Hepatocyte (in vitro differentiated cells): Measurements from ENCODE around the gene PIWIL1. TPM values are rescaled to one million over a fixed set of nuclear protein-coding genes. Genes with fewer than 3 reads are reported as not detected.

Source experiments
- DNase-seq: peaks from one replicate; pipeline ENCODE4 v3.0.0-alpha.2; 2016; ENCODE audit warnings: low spot score
- H2AFZ ChIP-seq: fragments of 200-600 bp; sonication (generic); 2 replicates; pipeline ENCODE4 v1.6.0; 2016; ENCODE audit warnings: antibody characterized with exemption, mild to moderate bottlenecking
- H3K27ac ChIP-seq: fragments of 200-600 bp; sonication (generic); 2 replicates; pipeline ENCODE4 v1.5.1; 2016; ENCODE audit warnings: mild to moderate bottlenecking
- H3K27me3 ChIP-seq: fragments of 200-600 bp; sonication (generic); 2 replicates; pipeline ENCODE4 v1.6.1; 2016
- H3K36me3 ChIP-seq: fragments of 200-600 bp; sonication (generic); replicated peaks from 2 replicates; pipeline ENCODE4 v1.5.1; 2016; ENCODE audit warnings: low read depth; ENCODE audit not compliant: insufficient read depth
- H3K4me1 ChIP-seq: fragments of 200-600 bp; sonication (generic); 2 replicates; pipeline ENCODE4 v1.5.1; 2016; ENCODE audit warnings: mild to moderate bottlenecking, moderate library complexity; ENCODE audit not compliant: insufficient read depth
- H3K4me2 ChIP-seq: fragments of 200-600 bp; sonication (generic); 2 replicates; pipeline ENCODE4 v1.6.0; 2016
- H3K4me3 ChIP-seq: fragments of 200-600 bp; sonication (generic); 2 replicates; pipeline ENCODE4 v1.5.1; 2016; ENCODE audit warnings: mild to moderate bottlenecking
- H3K79me2 ChIP-seq: fragments of 200-600 bp; sonication (generic); 2 replicates; pipeline ENCODE4 v1.6.0; 2017; ENCODE audit warnings: mild to moderate bottlenecking
- H3K9me2 ChIP-seq: fragments of 200-600 bp; sonication (generic); replicated peaks from 2 replicates; pipeline ENCODE4 v1.6.0; 2017; ENCODE audit warnings: mild to moderate bottlenecking; ENCODE audit not compliant: insufficient read depth
- H3K9me3 ChIP-seq: fragments of 200-600 bp; sonication (generic); 2 replicates; pipeline ENCODE4 v1.5.1; 2016; ENCODE audit warnings: low read depth, mild to moderate bottlenecking
- H4K20me1 ChIP-seq: fragments of 200-600 bp; sonication (generic); 2 replicates; pipeline ENCODE4 v1.6.0; 2016; ENCODE audit warnings: mild to moderate bottlenecking; ENCODE audit not compliant: insufficient read depth, poor library complexity, severe bottlenecking
- CTCF ChIP-seq: fragments of 200-600 bp; sonication (generic); IDR thresholded peaks from 2 replicates; pipeline ENCODE4 v1.5.1; 2016; ENCODE audit warnings: antibody characterized with exemption, mild to moderate bottlenecking; ENCODE audit not compliant: poor library complexity
- EZH2 ChIP-seq: fragments of 200-600 bp; sonication (generic); IDR thresholded peaks from 2 replicates; pipeline ENCODE4 v1.6.1; 2016; ENCODE audit warnings: antibody characterized with exemption, mild to moderate bottlenecking, borderline replicate concordance
- EZH2phosphoT487 ChIP-seq: fragments of 200-600 bp; sonication (generic); IDR thresholded peaks from one replicate; pipeline ENCODE4 v1.6.1; 2018; ENCODE audit warnings: antibody characterized with exemption, mild to moderate bottlenecking, low read depth, moderate library complexity; ENCODE audit not compliant: unreplicated experiment, severe bottlenecking
- WGBS: methylation state at CpG from one replicate; pipeline ENCODE4 v1.1.6; 2016; ENCODE audit warnings: low lambda C conversion rate; ENCODE audit errors: missing lambda C conversion rate; 5-methylcytosine and 5-hydroxymethylcytosine counted together
- polyA plus RNA-seq: library from polyadenylated mRNA; unstranded; fragments of >200 nt; fragmentation: Nextera tagmentation; extraction: Ambion mirVana; gene quantifications from 2 replicates; pipeline ENCODE4 v1.2.1, GENCODE V29; 2016
- total RNA-seq: library from RNA; depleted of rRNA; stranded (reverse); fragments of >200 nt; gene quantifications from 2 replicates; pipeline ENCODE4 v1.2.3, GENCODE V29; 2014

Gene PIWIL1
- total RNA-seq (not detected in 2 replicates), polyA plus RNA-seq (not detected in 2 replicates)

GRCh38 chr12:130337488-130338303 is at the start of gene PIWIL1:
Gene PIWIL1, plus strand, starts transcription at chr12:130337887. Its CDS starts 4,705 bp downstream, at chr12:130342592.
- Histone ChIP-seq H3K79me2 (no peaks in the 10 kb centered on the region), H3K9me2 (no peaks in the 10 kb centered on the region), H3K4me2 (no peak within 1 kb of the TSS), H3K36me3 (no peaks in the 10 kb centered on the region), H3K4me3 (no peak within 1 kb of the TSS), H3K27ac (no peak within 1 kb of the TSS), H2AFZ (no peak within 1 kb of the TSS), H4K20me1 (no peaks in the 10 kb centered on the region), H3K27me3 (no peaks in the 10 kb centered on the region), H3K9me3 (no peaks in the 10 kb centered on the region), H3K4me1 (no peaks in the 10 kb centered on the region)
- no peak for DNase-seq
- WGBS, result 97% methylated on average over 27 of the region's 79 CpGs
- no peak for TF ChIP-seq EZH2phosphoT487
- no peak for TF ChIP-seq CTCF
- TF ChIP-seq EZH2, result no peak

DNA sequence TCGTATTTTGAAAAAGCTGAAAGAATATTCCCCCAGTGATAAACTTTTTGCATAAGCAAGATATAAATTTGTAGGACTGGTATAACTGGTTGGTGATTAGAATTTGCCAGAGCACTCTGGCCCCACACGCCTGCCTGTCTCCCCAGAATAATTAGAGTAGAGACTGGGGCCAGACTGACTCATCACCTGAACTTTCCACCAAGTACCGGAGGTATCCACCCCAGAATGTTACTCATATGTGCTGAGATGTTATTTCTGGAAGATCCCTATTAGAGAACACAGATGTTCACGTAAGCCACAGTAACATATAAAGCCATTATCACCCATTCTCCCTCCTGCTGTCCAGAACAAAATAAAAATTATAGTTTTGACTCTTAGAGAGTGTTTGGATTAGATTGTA is 49.5 kb upstream of the PIWIL1 start:
- H3K36me3 ChIP-seq, result no peaks in the 10 kb centered on the region
- H3K9me3 ChIP-seq, result no peaks in the 10 kb centered on the region
- H3K27ac ChIP-seq, result no peak overlapping the region

GRCh38 chr12:130288691-130289090 is 49.0 kb upstream of the PIWIL1 start:
- Histone ChIP-seq H3K79me2 (no peaks in the 10 kb centered on the region), H2AFZ (no peak overlapping the region), H3K4me3 (no peak overlapping the region), H3K9me3 (no peaks in the 10 kb centered on the region), H3K4me1 (no peaks in the 10 kb centered on the region), H4K20me1 (no peaks in the 10 kb centered on the region), H3K36me3 (no peaks in the 10 kb centered on the region), H3K9me2 (no peaks in the 10 kb centered on the region), H3K4me2 (no peak overlapping the region), H3K27ac (no peak overlapping the region), H3K27me3 (no peaks in the 10 kb centered on the region)
- 89% methylated on average over 6 of the region's 6 CpGs for WGBS
- no peak for DNase-seq
- no peak for TF ChIP-seq EZH2
- no peak for TF ChIP-seq EZH2phosphoT487
- TF ChIP-seq CTCF, result no peak

More for the DNA sequence above, 49.5 kb upstream of the PIWIL1 start:
- H2AFZ ChIP-seq, result no peak overlapping the region
- no peak overlapping the region for H3K4me3 ChIP-seq
- no peaks in the 10 kb centered on the region for H3K4me1 ChIP-seq
- no peaks in the 10 kb centered on the region for H3K27me3 ChIP-seq
- TF ChIP-seq EZH2 (no peak), EZH2phosphoT487 (no peak), CTCF (no peak)
- no peaks in the 10 kb centered on the region for H3K79me2 ChIP-seq
- H4K20me1 ChIP-seq, result no peaks in the 10 kb centered on the region
- no peak overlapping the region for H3K4me2 ChIP-seq
- no peaks in the 10 kb centered on the region for H3K9me2 ChIP-seq
- WGBS, result 67% methylated on average over 4 of the region's 4 CpGs
- DNase-seq, result no peak
